ENCODE data around the gene MYCBP. TPM values are rescaled to one million over a fixed set of nuclear protein-coding genes. Genes with fewer than 3 reads are reported as not detected.

MYCBP gene, protein sequence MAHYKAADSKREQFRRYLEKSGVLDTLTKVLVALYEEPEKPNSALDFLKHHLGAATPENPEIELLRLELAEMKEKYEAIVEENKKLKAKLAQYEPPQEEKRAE
- total RNA-seq: 7.7 and 12.5 TPM in 2 replicates

GRCh38 chr1:38873027-38873969 lies at the start of gene MYCBP:
MYCBP (minus strand) TSS chr1:38873348; CDS start chr1:38873305, 43 bp downstream.

DNA sequence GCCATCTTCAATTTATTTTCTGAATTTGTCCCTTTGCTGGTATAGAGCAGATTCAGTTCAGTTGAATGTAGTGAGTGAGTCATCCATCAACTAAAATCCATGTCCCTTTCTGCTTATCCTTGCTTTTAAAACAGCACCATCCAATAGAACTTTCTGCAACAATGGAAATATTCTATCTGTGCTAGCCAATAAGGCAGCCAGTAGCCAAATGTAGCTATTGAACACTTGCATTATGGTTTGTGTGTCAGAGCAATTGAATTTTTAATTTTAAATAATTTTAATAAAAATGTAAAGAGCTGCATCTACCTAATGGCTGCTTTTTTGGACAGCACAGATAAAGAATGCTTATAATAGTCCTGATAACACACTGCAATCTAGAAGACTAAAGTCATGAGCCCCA lies 8.3 kb upstream of the MYCBP start, which contains the start of gene GJA9:
Gene GJA9 (minus strand): TSS at position 101 of the 400 bp plus-strand sequence. CDS start 5,489 bp downstream, outside the sequence.

GRCh38 chr1:38859561-38860453 lies 13.3 kb downstream of the MYCBP start, which contains the start of gene RRAGC:
RRAGC (minus strand) TSS chr1:38859772; CDS start chr1:38859646, 126 bp downstream.

Other genes with a start within 250 kb of the MYCBP start
- 17.2 and 19.9 TPM in 2 replicates for gene RRAGC, start 13.6 kb downstream of the MYCBP start, total RNA-seq
- gene GJA9, start 8.2 kb upstream of the MYCBP start, total RNA-seq: not detected in 2 replicates
- gene RHBDL2, start 68.5 kb upstream of the MYCBP start, total RNA-seq: under 0.01 TPM in 1 of 2 replicates, not detected in the other
- gene AKIRIN1, start 117.9 kb upstream of the MYCBP start, total RNA-seq: 40.3 and 49.5 TPM in 2 replicates
- 275 and 311 TPM in 2 replicates for gene NDUFS5, start 153.0 kb upstream of the MYCBP start, total RNA-seq